ENCODE data around the gene TNFRSF13B.

The TNFRSF13B gene

DNA sequence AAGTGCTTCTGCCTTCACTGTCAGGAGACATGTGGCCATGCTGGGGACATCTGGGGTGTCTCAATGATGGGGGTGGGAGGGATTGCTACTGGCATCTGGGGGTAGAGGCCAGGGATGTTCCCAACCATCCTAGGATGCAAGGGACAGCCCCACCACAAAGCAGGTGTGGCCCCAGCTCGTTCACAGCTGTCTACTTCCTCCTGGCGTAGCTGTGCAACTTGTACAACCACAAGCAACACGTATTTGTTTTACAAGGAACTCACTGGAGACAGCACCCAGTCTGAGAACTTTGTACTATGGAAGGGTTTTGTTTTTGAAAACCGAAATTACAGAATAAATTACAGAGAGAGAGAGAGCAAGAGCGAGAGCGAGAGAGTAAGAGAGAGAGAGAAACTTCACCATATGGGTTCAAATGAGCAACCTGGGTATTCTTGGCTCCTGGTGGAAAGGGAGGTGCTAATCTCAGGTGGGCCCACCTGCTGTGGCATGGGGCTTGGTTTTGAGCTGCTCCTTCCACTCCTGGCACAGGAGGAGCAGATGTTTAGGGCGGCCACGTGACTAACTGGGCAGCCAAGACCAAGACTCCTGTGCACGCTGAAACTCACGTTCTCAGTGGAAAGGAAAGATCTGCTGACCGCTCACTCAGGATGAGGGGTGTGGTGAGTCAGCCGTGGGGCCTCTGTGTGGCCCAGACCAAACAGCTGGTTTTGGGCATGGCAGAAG, 17.5 kb upstream of the TNFRSF13B start:
- Histone ChIP-seq H3K27ac (ENCODE audit: low read depth, low read length, poor library complexity, severe bottlenecking) (peak overlapping the region; percentile 94), H3K9me3 (ENCODE audit: low read length) (no peaks in the 10 kb centered on the region), H3K9ac (ENCODE audit: low read length) (peak overlapping the region; percentile 73), H3K4me2 (ENCODE audit: low read length) (peak overlapping the region; percentile 76), H3F3A (ENCODE audit: insufficient read depth, low read length) (no peaks in the 10 kb centered on the region), H3K27me3 (ENCODE audit: insufficient read depth, low read length) (no peaks in the 10 kb centered on the region), H3K79me2 (ENCODE audit: insufficient read depth, low read length) (no peaks in the 10 kb centered on the region), H3K4me1 (ENCODE audit: insufficient read depth, low read length, severe bottlenecking) (peaks cover 46% of the 10 kb centered on the region), H3K9me2 (ENCODE audit: low read depth, low read length) (no peaks in the 10 kb centered on the region), H3K4me3 (ENCODE audit: low read depth, low read length, poor library complexity, severe bottlenecking) (peak overlapping the region; percentile 62), H3K36me3 (ENCODE audit: insufficient read depth, low read length) (no peaks in the 10 kb centered on the region), H4K20me1 (ENCODE audit: insufficient read depth, low read length) (no peaks in the 10 kb centered on the region), H2AFZ (ENCODE audit: low read length) (no peak overlapping the region)
- TF ChIP-seq EZH2 (IDR thresholded peaks at IDR 0.05; ENCODE audit: borderline replicate concordance, low read length) (no peak), CTCF (IDR thresholded peaks at IDR 0.05; ENCODE audit: low read length) (no peak)

DNA sequence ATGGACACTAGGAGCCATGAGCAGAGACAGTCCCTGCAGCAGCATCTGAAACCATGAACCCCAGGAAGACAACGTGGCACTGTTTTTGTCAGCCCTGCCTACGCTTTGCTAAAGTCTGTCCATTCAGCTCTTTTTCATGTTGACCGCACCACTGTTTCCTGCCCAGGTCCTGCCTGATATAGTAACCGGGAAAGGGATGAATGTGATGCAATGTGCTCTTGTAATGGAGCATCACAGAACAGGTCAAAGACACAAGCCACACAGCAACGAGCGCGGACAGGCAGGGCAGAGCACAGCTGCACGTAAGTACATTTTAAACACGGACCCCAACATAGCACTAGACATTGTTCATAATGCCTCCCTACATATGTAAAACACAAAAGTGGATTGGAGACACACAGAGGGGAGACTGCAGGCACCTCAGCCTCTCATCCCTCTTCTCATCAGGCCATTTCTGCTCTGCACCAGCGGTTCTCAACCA, 16.9 kb upstream of the TNFRSF13B start:
- no peaks in the 10 kb centered on the region for H3K36me3 ChIP-seq (ENCODE audit: insufficient read depth, low read length)
- peak overlapping the region; percentile 62 for H3K4me3 ChIP-seq (ENCODE audit: low read depth, low read length, poor library complexity, severe bottlenecking)
- H3K9me2 ChIP-seq (ENCODE audit: low read depth, low read length): no peaks in the 10 kb centered on the region
- H2AFZ ChIP-seq (ENCODE audit: low read length): no peak overlapping the region
- peaks cover 46% of the 10 kb centered on the region for H3K4me1 ChIP-seq (ENCODE audit: insufficient read depth, low read length, severe bottlenecking)
- TF ChIP-seq CTCF (IDR thresholded peaks at IDR 0.05; ENCODE audit: low read length): no peak
- TF ChIP-seq EZH2 (IDR thresholded peaks at IDR 0.05; ENCODE audit: borderline replicate concordance, low read length): no peak
- H3K27ac ChIP-seq (ENCODE audit: low read depth, low read length, poor library complexity, severe bottlenecking): peak overlapping the region; percentile 94
- H3K9me3 ChIP-seq (ENCODE audit: low read length): no peaks in the 10 kb centered on the region
- H3K27me3 ChIP-seq (ENCODE audit: insufficient read depth, low read length): no peaks in the 10 kb centered on the region
- H4K20me1 ChIP-seq (ENCODE audit: insufficient read depth, low read length): no peaks in the 10 kb centered on the region
- H3K9ac ChIP-seq (ENCODE audit: low read length): peak overlapping the region; percentile 73
- peak overlapping the region; percentile 76 for H3K4me2 ChIP-seq (ENCODE audit: low read length)
- no peaks in the 10 kb centered on the region for H3K79me2 ChIP-seq (ENCODE audit: insufficient read depth, low read length)
- H3F3A ChIP-seq (ENCODE audit: insufficient read depth, low read length): no peaks in the 10 kb centered on the region

- Histone ChIP-seq H3K4me3 (ENCODE audit: low read depth, low read length, poor library complexity, severe bottlenecking) (peak overlapping the region; percentile 62), H3K4me1 (ENCODE audit: insufficient read depth, low read length, severe bottlenecking) (peaks cover 46% of the 10 kb centered on the region), H3K9ac (ENCODE audit: low read length) (peak overlapping the region; percentile 73), H3K36me3 (ENCODE audit: insufficient read depth, low read length) (no peaks in the 10 kb centered on the region), H3K27ac (ENCODE audit: low read depth, low read length, poor library complexity, severe bottlenecking) (peak overlapping the region; percentile 94), H3K79me2 (ENCODE audit: insufficient read depth, low read length) (no peaks in the 10 kb centered on the region), H3F3A (ENCODE audit: insufficient read depth, low read length) (no peaks in the 10 kb centered on the region), H3K9me2 (ENCODE audit: low read depth, low read length) (no peaks in the 10 kb centered on the region), H3K27me3 (ENCODE audit: insufficient read depth, low read length) (no peaks in the 10 kb centered on the region), H2AFZ (ENCODE audit: low read length) (no peak overlapping the region), H4K20me1 (ENCODE audit: insufficient read depth, low read length) (no peaks in the 10 kb centered on the region), H3K4me2 (ENCODE audit: low read length) (peak overlapping the region; percentile 76), H3K9me3 (ENCODE audit: low read length) (no peaks in the 10 kb centered on the region)
- no peak for TF ChIP-seq CTCF (IDR thresholded peaks at IDR 0.05; ENCODE audit: low read length)
- TF ChIP-seq EZH2 (IDR thresholded peaks at IDR 0.05; ENCODE audit: borderline replicate concordance, low read length): no peak
Measured at GRCh38 chr17:16987830-16988601, 16.1 kb upstream of the TNFRSF13B start.
